Neuron (in vitro differentiated cells): ENCODE results near the gene SRPK2.
"Not testable (repeated sequence)": the region's sequence is repeated elsewhere in the genome, so short reads cannot be mapped to it uniquely, and the experiment has no call there.

ENCODE experiments used
- H2AFZ ChIP-seq: one replicate; pipeline ENCODE4 v1.6.1; 2013; ENCODE audit warnings: low read depth, mild to moderate bottlenecking, inconsistent platforms, low read length, moderate library complexity
- H3K27me3 ChIP-seq: one replicate; pipeline ENCODE4 v1.6.1; 2013; ENCODE audit warnings: low read length; ENCODE audit not compliant: insufficient read depth
- H3K36me3 ChIP-seq: one replicate; pipeline ENCODE4 v1.6.1; 2013; ENCODE audit warnings: low read length; ENCODE audit not compliant: insufficient read depth
- H3K4me1 ChIP-seq: one replicate; pipeline ENCODE4 v1.6.1; 2013; ENCODE audit warnings: low read length; ENCODE audit not compliant: insufficient read depth
- H3K4me3 ChIP-seq: 2 replicates; pipeline ENCODE4 v1.5.1; 2013; ENCODE audit warnings: mild to moderate bottlenecking, low read length, moderate library complexity
- H3K9me3 ChIP-seq: one replicate; pipeline ENCODE4 v1.6.1; 2013; ENCODE audit warnings: low read length

Gene SRPK2

DNA sequence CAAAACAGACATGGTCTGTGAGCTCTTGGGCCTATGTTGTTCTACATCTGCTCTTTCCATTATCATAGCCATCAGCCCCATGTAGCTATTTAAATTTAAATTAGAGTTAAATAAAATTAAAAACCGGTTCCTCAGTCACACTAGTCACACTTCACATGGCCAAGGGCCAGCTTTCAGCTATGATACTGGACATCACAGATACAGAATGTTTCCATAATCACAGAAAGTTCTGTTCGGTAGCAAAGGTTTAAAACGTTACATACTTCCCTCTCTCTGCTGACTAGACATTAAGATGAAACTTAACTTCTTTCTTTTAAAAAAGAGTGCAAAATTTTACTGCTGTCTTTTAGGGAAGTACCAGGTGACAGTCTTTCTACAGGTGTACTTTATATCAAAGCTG lies 43.0 kb downstream of the SRPK2 start:
- Histone ChIP-seq H3K27me3 (no peaks in the 10 kb centered on the region), H3K4me3 (no peak overlapping the region), H3K36me3 (no peaks in the 10 kb centered on the region)

DNA sequence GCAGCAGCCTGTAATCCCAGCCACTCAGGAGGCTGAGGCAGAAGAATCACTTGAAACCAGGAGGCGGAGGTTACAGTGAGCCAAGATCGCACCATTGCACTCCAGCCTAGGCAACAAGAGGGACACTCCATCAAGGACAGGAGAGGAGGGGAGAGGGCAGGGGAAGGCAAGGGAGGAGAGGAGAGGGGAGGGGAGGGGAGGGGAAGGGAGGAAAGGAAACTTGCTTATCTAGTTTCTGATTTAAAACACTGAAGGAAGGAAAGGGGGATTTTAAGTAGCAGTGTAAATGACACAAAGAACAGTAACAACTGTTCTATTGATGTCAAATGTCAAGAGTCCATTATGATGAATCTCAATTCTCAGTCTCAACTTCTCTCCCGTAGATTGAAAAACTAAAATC lies 43.7 kb downstream of the SRPK2 start:
- H3K27me3 ChIP-seq = no peaks in the 10 kb centered on the region
- H3K4me1 ChIP-seq = no peaks in the 10 kb centered on the region
- no peaks in the 10 kb centered on the region for H3K9me3 ChIP-seq
- H3K36me3 ChIP-seq = no peaks in the 10 kb centered on the region
- no peak overlapping the region for H2AFZ ChIP-seq
- no peak overlapping the region for H3K4me3 ChIP-seq

More for the DNA sequence above, 43.0 kb downstream of the SRPK2 start:
- no peaks in the 10 kb centered on the region for H3K4me1 ChIP-seq
- H2AFZ ChIP-seq = no peak overlapping the region
- H3K9me3 ChIP-seq = no peaks in the 10 kb centered on the region

DNA sequence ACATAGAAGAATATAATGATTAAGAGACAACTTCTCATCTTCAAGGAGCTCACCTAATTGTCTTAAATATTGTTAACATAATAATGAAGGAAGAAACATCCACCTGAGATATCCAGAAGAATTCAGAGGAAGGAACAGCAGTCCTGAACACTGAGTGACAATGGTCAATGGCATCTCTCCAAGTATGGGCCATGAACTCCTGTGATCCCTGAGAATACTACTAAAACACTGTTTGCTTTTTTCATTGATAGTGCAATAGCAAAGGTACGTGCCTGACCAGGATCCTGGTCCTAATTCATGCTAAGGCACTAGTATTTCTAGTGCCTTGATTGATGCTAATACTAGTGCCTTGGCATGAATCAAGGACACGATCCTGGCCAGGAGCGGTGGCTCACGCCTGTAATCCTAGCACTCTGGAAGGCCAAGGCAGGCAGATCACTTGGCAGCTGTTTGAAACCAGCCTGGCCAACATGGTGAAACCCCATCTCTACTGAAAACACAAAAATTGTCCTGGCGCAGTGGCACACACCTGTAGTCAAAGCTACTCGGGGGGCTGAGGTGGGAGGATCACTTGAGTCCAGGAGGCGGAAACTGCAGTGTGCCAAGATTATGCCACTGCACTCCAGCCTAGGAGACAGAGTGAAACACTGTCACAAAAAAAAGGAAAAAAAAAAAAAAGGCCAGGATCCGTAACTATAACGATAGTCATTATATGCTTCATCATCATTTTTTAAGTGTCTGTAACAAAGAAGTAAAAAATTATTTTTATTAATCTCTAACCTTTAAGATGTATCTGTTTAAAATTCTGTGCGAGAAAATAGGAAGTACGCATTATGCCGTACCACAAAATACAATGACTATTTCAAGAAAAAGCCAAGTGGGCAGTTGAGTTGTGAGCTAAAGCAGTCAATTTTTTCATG lies 49.1 kb downstream of the SRPK2 start:
- Histone ChIP-seq H3K36me3 (no peaks in the 10 kb centered on the region), H3K27me3 (no peaks in the 10 kb centered on the region), H3K4me1 (no peaks in the 10 kb centered on the region), H2AFZ (no peak overlapping the region), H3K4me3 (no peak overlapping the region), H3K9me3 (no peaks in the 10 kb centered on the region)

DNA sequence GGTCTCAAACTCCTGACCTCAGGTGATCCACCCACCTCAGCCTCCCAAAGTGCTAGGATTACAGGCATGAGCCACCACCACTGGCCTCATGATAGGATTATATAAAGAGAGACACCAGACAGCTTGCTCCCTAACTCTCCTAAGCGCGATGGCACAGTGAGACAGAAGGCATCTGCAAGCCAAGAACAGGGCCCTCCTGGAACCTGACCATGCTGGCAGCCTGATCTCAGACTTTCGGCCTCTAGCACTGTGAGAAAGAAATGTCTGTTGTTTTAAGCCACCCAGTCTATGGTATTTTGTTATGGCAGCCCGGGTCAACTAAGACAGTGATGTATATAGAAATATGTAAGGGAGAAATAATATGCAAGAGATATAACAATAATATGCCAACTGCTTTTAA lies 51.2 kb downstream of the SRPK2 start:
- Histone ChIP-seq H2AFZ (no peak overlapping the region), H3K36me3 (no peaks in the 10 kb centered on the region), H3K27me3 (no peaks in the 10 kb centered on the region), H3K4me1 (no peaks in the 10 kb centered on the region), H3K9me3 (no peaks in the 10 kb centered on the region), H3K4me3 (no peak overlapping the region)

DNA sequence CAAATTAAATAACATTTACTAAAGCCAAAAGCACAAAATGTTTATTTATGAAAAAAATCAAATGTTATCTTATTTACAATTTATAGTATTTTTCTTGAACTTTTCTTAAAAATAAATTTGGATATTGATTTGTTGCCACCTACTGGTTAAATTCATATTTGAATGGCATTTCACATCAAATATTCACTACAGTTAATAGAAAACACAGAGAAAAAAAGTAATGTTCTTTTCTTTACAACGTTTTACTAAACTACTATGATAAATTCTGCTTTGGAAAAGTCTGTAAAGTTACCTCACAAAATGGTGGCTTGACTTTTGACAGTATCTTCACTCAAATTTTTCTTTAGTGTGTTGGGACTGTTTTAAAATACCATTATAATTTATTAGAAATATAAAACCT lies 52.7 kb downstream of the SRPK2 start:
- no peaks in the 10 kb centered on the region for H3K9me3 ChIP-seq
- H3K27me3 ChIP-seq = no peaks in the 10 kb centered on the region
- no peak overlapping the region for H2AFZ ChIP-seq
- H3K36me3 ChIP-seq = no peaks in the 10 kb centered on the region
- no peaks in the 10 kb centered on the region for H3K4me1 ChIP-seq
- no peak overlapping the region for H3K4me3 ChIP-seq

DNA sequence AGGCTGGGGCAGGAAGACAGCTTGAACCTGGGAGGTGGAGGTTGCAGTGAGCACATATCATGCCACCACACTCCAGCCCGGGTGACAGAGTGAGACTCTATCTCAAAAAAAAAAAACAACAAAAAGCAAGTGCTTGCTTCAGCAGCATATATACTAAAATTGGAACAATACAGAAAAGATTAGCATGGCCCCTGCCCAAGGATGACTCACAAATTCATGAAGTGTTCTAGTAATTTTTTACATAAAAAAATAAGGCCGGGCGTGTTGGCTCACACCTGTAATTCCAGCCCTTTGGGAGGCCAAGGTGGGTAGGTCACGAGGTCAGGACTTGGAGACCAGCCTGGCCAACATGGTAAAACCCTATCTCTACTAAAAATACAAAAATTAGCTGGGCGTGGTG lies 56.1 kb downstream of the SRPK2 start:
- not testable (repeated sequence) for H3K4me3 ChIP-seq, H3K27me3 ChIP-seq, H2AFZ ChIP-seq, H3K4me1 ChIP-seq, H3K9me3 ChIP-seq, H3K36me3 ChIP-seq

DNA sequence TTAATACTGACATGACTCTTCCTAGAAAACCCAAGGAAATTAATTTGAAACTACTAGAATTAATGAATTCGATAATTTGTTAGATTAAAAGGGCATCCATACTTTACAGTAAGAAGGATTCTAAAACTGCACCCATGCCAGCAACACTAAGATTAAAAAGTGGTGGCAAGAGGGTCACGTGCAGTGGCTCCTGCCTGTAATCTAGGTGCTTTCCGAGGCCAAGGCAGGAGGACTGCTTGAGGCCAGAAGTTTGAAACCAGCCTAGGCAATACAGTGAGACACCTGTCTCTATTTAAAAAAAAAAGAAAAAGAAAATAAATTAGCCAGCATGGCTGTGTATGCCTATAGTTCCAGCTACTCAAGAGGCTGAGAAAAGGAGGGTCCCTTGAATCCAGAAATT lies 58.2 kb downstream of the SRPK2 start:
- H2AFZ ChIP-seq = no peak overlapping the region
- no peaks in the 10 kb centered on the region for H3K9me3 ChIP-seq
- no peak overlapping the region for H3K4me3 ChIP-seq
- H3K27me3 ChIP-seq = no peaks in the 10 kb centered on the region
- H3K36me3 ChIP-seq = no peaks in the 10 kb centered on the region
- no peaks in the 10 kb centered on the region for H3K4me1 ChIP-seq

DNA sequence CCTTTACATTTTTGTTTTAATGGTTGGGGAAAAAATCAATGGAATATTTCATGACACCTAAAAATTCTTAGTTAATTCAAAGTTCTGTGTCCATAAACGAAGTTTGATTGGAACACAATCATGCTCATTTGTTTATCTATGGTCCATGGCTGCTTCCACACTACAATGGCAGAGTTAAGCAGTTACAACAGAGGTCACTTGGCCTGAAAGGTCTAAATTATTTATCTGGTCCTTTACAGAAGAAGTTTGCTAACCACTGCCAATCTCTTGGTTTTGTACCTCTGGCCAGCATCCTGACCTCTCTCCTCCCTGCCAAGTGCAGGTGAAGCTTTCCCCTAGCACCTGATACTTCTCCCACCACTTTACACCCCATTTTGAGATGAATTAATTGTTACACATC lies 61.5 kb downstream of the SRPK2 start:
- H3K9me3 ChIP-seq = no peaks in the 10 kb centered on the region
- H3K4me3 ChIP-seq = no peak overlapping the region
- no peak overlapping the region for H2AFZ ChIP-seq
- no peaks in the 10 kb centered on the region for H3K4me1 ChIP-seq
- H3K27me3 ChIP-seq = no peaks in the 10 kb centered on the region
- H3K36me3 ChIP-seq = no peaks in the 10 kb centered on the region

DNA sequence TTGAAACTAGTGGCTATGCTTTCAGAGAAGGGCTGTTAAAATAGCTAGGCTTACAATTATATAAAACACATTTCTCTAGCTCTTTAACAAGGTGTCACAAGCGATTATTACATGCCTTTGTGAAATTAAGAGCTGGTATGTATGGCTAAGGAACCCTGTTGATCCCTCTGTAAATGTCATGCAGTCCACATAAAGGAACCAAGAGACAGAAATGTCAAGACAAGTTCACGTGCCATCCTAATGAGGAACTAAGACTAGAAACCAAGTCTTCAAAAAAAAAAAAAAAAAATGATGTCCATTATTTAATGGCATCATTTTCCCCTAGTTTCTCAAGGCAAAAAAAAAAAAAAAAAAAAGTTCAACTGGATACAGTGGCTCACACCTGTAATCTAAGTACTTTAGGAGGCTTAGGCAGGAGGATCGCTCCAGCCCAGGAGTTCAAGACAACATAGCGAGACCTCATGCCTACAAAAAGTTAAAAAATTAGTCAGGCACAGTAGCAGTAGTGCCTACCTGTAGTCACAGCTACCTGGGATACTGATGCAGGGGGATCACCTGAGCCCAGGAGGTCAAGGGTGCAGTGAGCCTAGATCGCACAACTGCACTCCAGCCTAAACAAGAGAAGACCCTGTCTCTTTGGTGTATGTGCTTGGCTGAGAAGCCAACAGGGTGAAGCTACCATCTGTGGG lies 63.4 kb downstream of the SRPK2 start:
- H2AFZ ChIP-seq = no peak overlapping the region
- no peaks in the 10 kb centered on the region for H3K36me3 ChIP-seq
- no peaks in the 10 kb centered on the region for H3K4me1 ChIP-seq
- H3K4me3 ChIP-seq = no peak overlapping the region
- H3K27me3 ChIP-seq = no peaks in the 10 kb centered on the region
- H3K9me3 ChIP-seq = peaks cover 3% of the 10 kb centered on the region

DNA sequence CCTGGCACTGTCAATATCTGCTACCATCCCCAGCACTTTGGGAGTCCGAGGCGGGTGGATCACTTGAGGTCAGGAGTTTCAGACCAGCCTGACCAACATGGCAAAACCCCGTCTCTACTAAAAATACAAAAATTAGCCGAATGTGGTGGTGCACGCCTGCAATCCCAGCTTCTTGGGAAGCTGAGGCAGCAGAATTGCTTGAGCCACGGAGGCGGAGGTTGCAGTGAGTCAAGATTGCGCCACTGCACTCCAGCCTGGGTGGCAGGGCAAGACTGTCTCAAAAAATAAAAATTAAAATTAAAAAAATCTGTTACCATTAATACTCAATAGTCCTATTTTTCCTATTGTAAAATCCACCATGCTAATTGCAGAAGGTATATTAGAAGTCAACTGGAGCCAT lies 64.1 kb downstream of the SRPK2 start:
- H3K4me3 ChIP-seq, H3K9me3 ChIP-seq, H2AFZ ChIP-seq, H3K4me1 ChIP-seq, H3K27me3 ChIP-seq, H3K36me3 ChIP-seq: not testable (repeated sequence)

DNA sequence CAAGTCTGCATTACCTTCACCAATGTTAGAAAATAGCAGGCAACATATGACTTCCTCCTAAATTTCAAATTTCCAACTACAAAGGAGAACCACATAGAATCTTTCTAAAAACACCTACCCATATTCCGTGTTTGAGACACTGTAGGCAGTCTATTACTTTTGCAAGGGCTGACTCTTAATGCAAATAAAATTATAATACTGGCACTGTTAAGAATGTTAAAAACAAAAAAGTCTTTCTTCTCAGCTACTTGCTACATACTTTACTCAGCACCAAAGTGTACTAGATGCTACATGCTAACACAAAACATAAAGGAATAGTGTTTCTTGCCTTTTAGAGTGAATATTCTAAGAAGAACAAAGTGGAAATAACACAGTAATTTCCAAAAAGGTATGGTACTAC lies 65.4 kb downstream of the SRPK2 start:
- H3K4me3 ChIP-seq = no peak overlapping the region
- no peaks in the 10 kb centered on the region for H3K4me1 ChIP-seq
- peaks cover 3% of the 10 kb centered on the region for H3K9me3 ChIP-seq
- no peak overlapping the region for H2AFZ ChIP-seq
- no peaks in the 10 kb centered on the region for H3K27me3 ChIP-seq
- H3K36me3 ChIP-seq = no peaks in the 10 kb centered on the region

DNA sequence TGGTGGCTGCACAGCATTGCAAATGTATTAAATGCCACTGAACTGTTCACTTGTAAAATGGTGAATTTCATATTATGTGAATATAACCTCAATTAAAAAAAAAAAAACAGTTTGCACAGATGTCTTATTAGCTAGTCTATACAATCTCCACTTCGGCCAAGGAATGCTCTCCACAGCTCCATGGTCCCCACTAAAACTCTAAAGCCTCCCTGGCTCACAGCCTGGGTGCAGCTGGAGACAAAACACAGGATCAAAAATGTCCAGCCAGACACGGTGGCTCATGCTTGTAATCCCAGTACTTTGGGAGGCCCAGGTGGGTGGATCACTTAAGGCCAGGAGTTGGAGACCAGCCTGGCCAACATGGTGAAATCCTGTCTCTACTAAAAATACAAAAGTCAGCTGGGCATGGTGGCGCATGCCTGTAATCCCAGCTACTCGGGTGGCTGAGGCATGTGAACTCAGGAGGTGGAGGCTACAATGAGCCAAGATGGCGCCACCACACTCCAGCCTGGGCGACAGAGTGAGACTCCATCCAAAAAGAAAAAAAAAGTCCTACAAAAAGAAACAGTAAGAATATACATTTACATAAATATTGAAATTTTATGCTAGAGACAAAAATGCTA lies 66.0 kb downstream of the SRPK2 start:
- no peaks in the 10 kb centered on the region for H3K36me3 ChIP-seq
- no peak overlapping the region for H3K4me3 ChIP-seq
- no peak overlapping the region for H2AFZ ChIP-seq
- H3K4me1 ChIP-seq = no peaks in the 10 kb centered on the region
- H3K9me3 ChIP-seq = peaks cover 3% of the 10 kb centered on the region
- H3K27me3 ChIP-seq = no peaks in the 10 kb centered on the region

DNA sequence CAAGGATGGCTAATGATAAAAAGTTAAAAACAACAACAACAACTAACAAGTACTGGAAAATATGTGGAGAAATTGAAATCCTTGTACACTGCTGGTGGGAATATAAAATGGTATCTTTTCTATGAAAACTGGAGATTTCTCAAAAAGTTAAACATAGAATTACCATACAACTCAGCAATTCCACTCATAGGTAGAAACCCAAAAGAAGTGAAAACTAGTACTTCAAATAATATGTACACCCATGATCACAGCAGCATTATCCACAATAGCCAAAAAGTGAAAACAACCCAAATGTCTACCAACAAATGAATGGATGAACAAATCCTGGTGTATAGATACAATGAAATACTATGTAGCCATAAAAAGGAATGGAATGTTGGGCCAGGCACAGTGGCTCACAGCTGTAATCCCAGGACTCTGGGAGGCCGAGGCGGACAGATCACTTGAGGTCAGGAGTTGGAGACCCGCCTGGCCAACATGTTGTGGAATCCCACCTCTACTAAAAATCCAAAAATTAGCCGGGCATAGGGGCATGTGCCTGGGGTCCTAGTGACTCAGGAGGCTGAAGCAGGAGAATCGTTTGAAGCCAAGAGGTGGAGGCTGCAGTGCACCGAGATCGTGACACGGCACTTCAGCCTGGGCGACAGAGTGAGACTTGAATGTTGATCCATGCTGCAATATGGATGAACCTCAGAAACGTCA lies 66.8 kb downstream of the SRPK2 start:
- H3K4me3 ChIP-seq = no peak overlapping the region

More for the DNA sequence above, 66.8 kb downstream of the SRPK2 start:
- H3K9me3 ChIP-seq = peaks cover 3% of the 10 kb centered on the region
- no peaks in the 10 kb centered on the region for H3K27me3 ChIP-seq
- no peak overlapping the region for H2AFZ ChIP-seq
- no peaks in the 10 kb centered on the region for H3K4me1 ChIP-seq
- H3K36me3 ChIP-seq = no peaks in the 10 kb centered on the region
